Activated B cell treated with CpG ODN at 0.5 μM for 24 hours (primary cell): Measurements from ENCODE around the gene ARHGAP23. TPM values are rescaled to one million over a fixed set of nuclear protein-coding genes. Genes with fewer than 3 reads are reported as not detected.
A peak's percentile ranks its signal among the peaks of the same experiment; 100 is the strongest.

ENCODE experiments used
- ATAC-seq: fragments of 200-7000 bp; cut with Tn5 transposase; one replicate; pipeline ENCODE4 v1.10.0; 2021; ENCODE audit warnings: low read depth, mild to moderate bottlenecking, moderate library complexity
- CTCF ChIA-PET: fragments of 350-600 bp; sonication (Branson Sonifier 250); formaldehyde crosslinking; loops from one replicate; lab custom pipeline; 2021; ENCODE audit warnings: antibody characterized with exemption; lab: Charles Lee
- POLR2A ChIA-PET: fragments of 350-600 bp; sonication (Branson Sonifier 250); formaldehyde crosslinking; loops from one replicate; lab custom pipeline; 2021; ENCODE audit warnings: antibody characterized with exemption; lab: Charles Lee
- DNase-seq: peaks from one replicate; pipeline ENCODE4 v3.0.0; 2022
- H3K27ac Mint-ChIP-seq: one replicate; pipeline ENCODE4 v1.8.0; 2020; ENCODE audit warnings: mixed read lengths
- H3K27me3 Mint-ChIP-seq: one replicate; pipeline ENCODE4 v1.8.0; 2021; ENCODE audit warnings: mixed read lengths
- H3K36me3 Mint-ChIP-seq: one replicate; pipeline ENCODE4 v1.8.0; 2021; ENCODE audit warnings: low read depth, mixed read lengths
- H3K4me1 Mint-ChIP-seq: one replicate; pipeline ENCODE4 v1.8.0; 2021; ENCODE audit warnings: mixed read lengths
- H3K4me3 Mint-ChIP-seq: one replicate; pipeline ENCODE4 v1.8.0; 2020; ENCODE audit warnings: mild to moderate bottlenecking, mixed read lengths
- H3K9me3 Mint-ChIP-seq: one replicate; pipeline ENCODE4 v1.8.0; 2020; ENCODE audit warnings: mixed read lengths
- CTCF ChIP-seq: fragments of 200-600 bp; IDR thresholded peaks from one replicate; pipeline ENCODE4 v1.8.0; 2022; ENCODE audit warnings: antibody characterized with exemption, mild to moderate bottlenecking
- intact Hi-C: fragments of 100-400 bp; cut with micrococcal nuclease; formaldehyde crosslinking; loops from one replicate; pipeline ENCODE4 v1.15.1; 2024
- total RNA-seq: library from RNA; stranded (reverse); gene quantifications from 2 replicates; pipeline ENCODE4 v1.2.3, GENCODE V29; 2022

ARHGAP23 gene
- total RNA-seq, 1 donor from 2014 or later: 1.3 TPM

- no peak for ATAC-seq
- H3K4me3 Mint-ChIP-seq: no peak overlapping the region
- H3K4me1 Mint-ChIP-seq: peaks cover 11% of the 10 kb centered on the region
- no peak for TF ChIP-seq CTCF
- no peaks in the 10 kb centered on the region for H3K9me3 Mint-ChIP-seq
- H3K27ac Mint-ChIP-seq: no peak overlapping the region
- H3K36me3 Mint-ChIP-seq: no peaks in the 10 kb centered on the region
- H3K27me3 Mint-ChIP-seq: peaks cover 57% of the 10 kb centered on the region
- no peak for DNase-seq
- POLR2A ChIA-PET: no interaction called here
- intact Hi-C loops: loop anchor here (10.0 kb wide), 1 partner anchor 159 kb away; no protein-coding TSS in a partner anchor
- CTCF ChIA-PET: interaction anchor here (1.0 kb wide), 1 partner anchor 133 kb away, joined by 3 read pairs; no protein-coding TSS in a partner anchor
Measured at GRCh38 chr17:38425744-38426143, 2.5 kb upstream of the ARHGAP23 start.

- DNase-seq (no peak), ATAC-seq (no peak)
- Mint-ChIP-seq H3K4me1 (peaks cover 11% of the 10 kb centered on the region), H3K27ac (no peak overlapping the region), H3K27me3 (peaks cover 51% of the 10 kb centered on the region), H3K4me3 (no peak overlapping the region), H3K9me3 (no peaks in the 10 kb centered on the region), H3K36me3 (no peaks in the 10 kb centered on the region)
- ChIA-PET POLR2A (no interaction called here), CTCF (interaction anchor here (1.0 to 1.4 kb wide), 2 partner anchors 12 to 133 kb away, joined by 3 to 5 read pairs; no protein-coding TSS in a partner anchor)
- TF ChIP-seq CTCF: no peak
- intact Hi-C loops: loop anchor here (10.0 kb wide), 1 partner anchor 158 kb away; no protein-coding TSS in a partner anchor
Measured at GRCh38 chr17:38426441-38426840, 1.8 kb upstream of the ARHGAP23 start.

GRCh38 chr17:38427160-38427949, 909 bp upstream of the ARHGAP23 start:
- peak overlapping the region; percentile 75 for H3K4me3 Mint-ChIP-seq
- POLR2A ChIA-PET: no interaction called here
- intact Hi-C loops: loop anchor here (10.0 kb wide), 1 partner anchor 157 kb away; no protein-coding TSS in a partner anchor

GRCh38 chr17:38428643-38429371, 543 bp downstream of the ARHGAP23 start:
- intact Hi-C loops: loop anchor here (10.0 kb wide), 1 partner anchor 156 kb away; no protein-coding TSS in a partner anchor
- no peak for TF ChIP-seq CTCF
- ATAC-seq: peak; percentile 29
- Mint-ChIP-seq H3K9me3 (no peaks in the 10 kb centered on the region), H3K27me3 (peaks cover 36% of the 10 kb centered on the region), H3K4me3 (peak overlapping the region; percentile 54), H3K36me3 (no peaks in the 10 kb centered on the region), H3K4me1 (peaks cover 11% of the 10 kb centered on the region), H3K27ac (no peak overlapping the region)
- POLR2A ChIA-PET: interaction anchor here (0.9 kb wide), 1 partner anchor 273 kb away, joined by 3 read pairs; no protein-coding TSS in a partner anchor
- no peak for DNase-seq
- CTCF ChIA-PET: interaction anchor here (0.6 kb wide), 1 partner anchor 80 kb away, joined by 3 read pairs; no protein-coding TSS in a partner anchor

More at GRCh38 chr17:38427160-38427949, 909 bp upstream of the ARHGAP23 start:
- Mint-ChIP-seq H3K27ac (no peak overlapping the region), H3K9me3 (no peaks in the 10 kb centered on the region), H3K4me1 (peaks cover 11% of the 10 kb centered on the region), H3K27me3 (peaks cover 42% of the 10 kb centered on the region), H3K36me3 (no peaks in the 10 kb centered on the region)
- DNase-seq (no peak), ATAC-seq (no peak)
- no peak for TF ChIP-seq CTCF
- CTCF ChIA-PET: interaction anchor here (1.4 kb wide), 1 partner anchor 13 kb away, joined by 5 read pairs; no protein-coding TSS in a partner anchor
